ENCODE measurements around the gene C10orf90. TPM values are rescaled to one million over a fixed set of nuclear protein-coding genes. Genes with fewer than 3 reads are reported as not detected.

C10orf90 gene
- total RNA-seq, 1 experiment from 2014 or later, result not detected

DNA sequence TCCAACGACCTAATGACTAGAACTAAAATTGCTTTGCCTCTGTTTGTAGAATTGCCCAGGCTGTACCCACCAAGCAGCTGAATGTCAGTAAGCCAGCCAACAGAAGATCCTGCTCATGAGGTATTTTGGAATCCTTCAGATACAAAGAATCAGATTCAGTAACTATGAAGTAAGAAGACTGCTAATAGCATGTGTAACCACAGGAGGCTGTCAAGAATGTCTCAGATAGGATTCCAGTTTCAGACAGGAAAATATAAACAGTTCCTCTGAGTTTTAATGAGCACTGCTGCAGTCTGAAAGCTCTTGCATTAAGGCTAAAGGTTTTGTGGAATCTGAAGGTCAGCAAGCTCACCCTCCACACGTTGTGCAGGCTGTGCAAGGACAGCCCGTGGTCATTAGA lies 169.6 kb downstream of the C10orf90 start:
- no peak overlapping the region for H3K27ac Mint-ChIP-seq
- Histone ChIP-seq H2BK20ac (ENCODE audit: low read depth, low read length, poor library complexity, severe bottlenecking) (no peak overlapping the region), H3K9ac (ENCODE audit: extremely low read depth, insufficient read length, low read length) (no peak overlapping the region), H3K56ac (ENCODE audit: insufficient read length, low read depth, low read length) (no peak overlapping the region), H2BK15ac (ENCODE audit: low read depth, low read length) (no peak overlapping the region), H3K79me2 (ENCODE audit: insufficient read depth, low read length) (no peaks in the 10 kb centered on the region), H2AK5ac (ENCODE audit: insufficient read length, low read length) (no peak overlapping the region), H4K91ac (ENCODE audit: insufficient read length, low read depth, low read length) (no peak overlapping the region), H4K8ac (replicated peaks; ENCODE audit: insufficient read length, low read depth, low read length) (no peak overlapping the region), H3K23me2 (ENCODE audit: insufficient read length, low read depth, low read length, poor library complexity, severe bottlenecking) (no peaks in the 10 kb centered on the region), H3K4me1 (ENCODE audit: insufficient read depth, low read length) (no peaks in the 10 kb centered on the region), H3K4me2 (ENCODE audit: insufficient read depth, insufficient read length, low read length) (no peak overlapping the region), H3K14ac (ENCODE audit: insufficient read depth, low read length) (no peak overlapping the region), H3T11ph (ENCODE audit: low read length) (no peak overlapping the region), H3K9me3 (ENCODE audit: control insufficient read depth, low read depth, low read length) (no peaks in the 10 kb centered on the region), H3K4ac (ENCODE audit: low read depth, low read length) (no peak overlapping the region), H2AFZ (ENCODE audit: low read length) (no peak overlapping the region), H2BK12ac (ENCODE audit: insufficient read length, low read depth, low read length) (no peak overlapping the region), H4K20me1 (ENCODE audit: control insufficient read depth, insufficient read depth, insufficient read length) (no peaks in the 10 kb centered on the region), H2BK5ac (ENCODE audit: insufficient read length, low read length) (no peak overlapping the region), H3K23ac (ENCODE audit: insufficient read length, low read depth, low read length) (no peak overlapping the region), H4K5ac (ENCODE audit: insufficient read length, low read depth, low read length) (no peak overlapping the region), H3K79me1 (ENCODE audit: insufficient read depth, low read depth, low read length, poor library complexity, severe bottlenecking) (no peaks in the 10 kb centered on the region), H2BK120ac (ENCODE audit: low read depth, low read length, poor library complexity, severe bottlenecking) (no peak overlapping the region), H3K27ac (ENCODE audit: insufficient read length, low read depth, low read length) (no peak overlapping the region), H3K18ac (ENCODE audit: insufficient read length, low read depth, low read length) (no peak overlapping the region), H3K27me3 (ENCODE audit: insufficient read depth, low read length) (no peaks in the 10 kb centered on the region)
- no peaks in the 10 kb centered on the region for H3K9me3 Mint-ChIP-seq
- H3K4me1 Mint-ChIP-seq, result no peaks in the 10 kb centered on the region; a peak in 1 of 4 replicates
- no peak overlapping the region for H3K4me3 Mint-ChIP-seq
- no peaks in the 10 kb centered on the region; the same call in 1 of the 2 replicates for H3K27me3 Mint-ChIP-seq (ENCODE audit: low read depth)
- DNase-seq, result no peak
- TF ChIP-seq, protein P1, sequence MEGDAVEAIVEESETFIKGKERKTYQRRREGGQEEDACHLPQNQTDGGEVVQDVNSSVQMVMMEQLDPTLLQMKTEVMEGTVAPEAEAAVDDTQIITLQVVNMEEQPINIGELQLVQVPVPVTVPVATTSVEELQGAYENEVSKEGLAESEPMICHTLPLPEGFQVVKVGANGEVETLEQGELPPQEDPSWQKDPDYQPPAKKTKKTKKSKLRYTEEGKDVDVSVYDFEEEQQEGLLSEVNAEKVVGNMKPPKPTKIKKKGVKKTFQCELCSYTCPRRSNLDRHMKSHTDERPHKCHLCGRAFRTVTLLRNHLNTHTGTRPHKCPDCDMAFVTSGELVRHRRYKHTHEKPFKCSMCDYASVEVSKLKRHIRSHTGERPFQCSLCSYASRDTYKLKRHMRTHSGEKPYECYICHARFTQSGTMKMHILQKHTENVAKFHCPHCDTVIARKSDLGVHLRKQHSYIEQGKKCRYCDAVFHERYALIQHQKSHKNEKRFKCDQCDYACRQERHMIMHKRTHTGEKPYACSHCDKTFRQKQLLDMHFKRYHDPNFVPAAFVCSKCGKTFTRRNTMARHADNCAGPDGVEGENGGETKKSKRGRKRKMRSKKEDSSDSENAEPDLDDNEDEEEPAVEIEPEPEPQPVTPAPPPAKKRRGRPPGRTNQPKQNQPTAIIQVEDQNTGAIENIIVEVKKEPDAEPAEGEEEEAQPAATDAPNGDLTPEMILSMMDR (conservative IDR thresholded peaks at IDR 0.05), result no peak
- H3K36me3 Mint-ChIP-seq (ENCODE audit: insufficient read depth in 1 of 3, low read depth in 3 of 3), result no peaks in the 10 kb centered on the region
- no CpG with 5 or more reads among the region's 3 CpGs for whole genome bisulfite sequencing (ENCODE audit: extremely low coverage, insufficient read length, low lambda C conversion rate)

All from H9 (cell line).